Activated CD4-positive, alpha-beta T cell treated with anti-CD3 and anti-CD28 coated beads, Interleukin-2, amount 50 U/mL, for 4 hours (primary cell): ENCODE measurements around the gene PLA1A.
A peak's percentile ranks its signal among the peaks of the same experiment; 100 is the strongest.

ENCODE experiments used
- DNase-seq, 2 experiments: peaks; one replicate each; pipeline ENCODE4 v3.0.0-alpha.2; 2020

PLA1A gene

DNA sequence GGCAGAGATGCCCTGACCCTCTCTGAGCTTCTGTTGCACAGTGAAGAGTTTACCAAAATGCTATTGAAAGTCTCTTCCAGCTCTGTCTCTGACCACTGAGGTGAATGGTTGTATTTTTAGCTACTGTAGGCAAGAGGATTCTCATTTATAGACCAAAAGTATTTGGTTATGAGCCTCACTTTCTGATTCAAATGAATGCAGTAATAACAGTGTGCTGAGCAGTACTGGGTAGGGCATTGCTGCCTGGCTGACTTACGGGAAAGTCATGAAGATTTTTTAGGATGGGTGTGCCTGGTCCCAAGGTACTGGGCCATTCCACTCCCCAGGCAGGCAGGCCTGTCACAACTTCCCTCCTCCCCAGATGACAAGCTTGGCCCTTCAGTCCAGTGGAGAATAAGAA lies 15.5 kb downstream of the PLA1A start:
- no peak for DNase-seq

GRCh38 chr3:119613872-119614271 lies 16.2 kb downstream of the PLA1A start:
- DNase-seq: no peak

- no peak for DNase-seq
These were observed 18.4 kb downstream of the PLA1A start for GRCh38 chr3:119616056-119616455.

DNA sequence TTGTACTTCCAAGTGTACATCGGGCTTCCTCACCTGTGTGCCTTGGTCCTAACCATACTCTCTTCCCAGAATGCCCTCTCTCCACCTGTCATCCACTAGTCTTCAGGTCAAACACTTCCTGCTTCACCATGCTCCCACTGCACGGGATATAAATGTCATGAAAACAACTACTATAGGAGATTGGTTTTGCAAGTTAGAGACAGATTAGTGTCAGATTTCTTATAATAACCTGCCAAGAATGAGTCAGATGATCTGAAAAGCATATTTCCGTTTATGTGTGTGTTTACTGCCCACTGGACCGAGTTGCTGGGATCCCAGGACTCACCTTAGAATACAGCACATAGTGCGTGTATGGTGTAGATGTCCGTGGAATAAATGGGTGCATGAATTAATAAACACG lies 21.4 kb downstream of the PLA1A start:
- no peak for DNase-seq

- no peak for DNase-seq
These were observed 23.2 kb downstream of the PLA1A start for GRCh38 chr3:119620899-119621298.

DNA sequence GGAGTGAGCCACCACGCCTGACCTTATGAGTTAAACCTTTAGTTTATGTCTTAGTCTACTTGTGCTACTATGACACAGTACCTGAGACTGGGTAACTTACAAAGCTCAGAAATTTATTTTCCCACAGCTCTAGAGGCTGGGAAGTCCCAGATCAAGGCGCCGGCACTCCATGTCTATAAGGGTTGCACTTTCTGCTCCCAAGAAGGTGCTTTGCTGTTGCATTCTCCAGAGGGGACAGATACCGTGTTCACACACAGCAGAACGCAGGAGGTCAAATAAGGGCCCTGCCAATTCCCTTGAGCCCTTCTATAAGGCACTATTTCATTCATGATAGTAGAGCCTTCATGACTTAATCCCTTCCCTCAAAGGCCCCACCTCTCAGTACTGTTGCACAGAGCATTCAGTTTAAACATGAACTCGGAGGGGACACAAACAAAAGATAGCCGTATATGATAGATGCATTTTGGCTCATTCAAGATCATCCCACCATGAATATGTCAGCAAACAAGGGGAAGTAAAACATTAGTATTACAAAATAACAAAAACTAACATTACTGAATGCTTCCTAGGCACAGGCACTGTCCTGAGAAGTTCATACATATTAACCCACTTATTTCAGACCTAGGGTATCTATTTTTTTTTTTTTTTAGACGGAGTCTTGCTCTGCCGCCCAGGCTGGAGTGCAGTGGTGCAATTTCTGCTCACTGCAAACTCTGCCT lies 26.5 kb downstream of the PLA1A start:
- no peak for DNase-seq

DNA sequence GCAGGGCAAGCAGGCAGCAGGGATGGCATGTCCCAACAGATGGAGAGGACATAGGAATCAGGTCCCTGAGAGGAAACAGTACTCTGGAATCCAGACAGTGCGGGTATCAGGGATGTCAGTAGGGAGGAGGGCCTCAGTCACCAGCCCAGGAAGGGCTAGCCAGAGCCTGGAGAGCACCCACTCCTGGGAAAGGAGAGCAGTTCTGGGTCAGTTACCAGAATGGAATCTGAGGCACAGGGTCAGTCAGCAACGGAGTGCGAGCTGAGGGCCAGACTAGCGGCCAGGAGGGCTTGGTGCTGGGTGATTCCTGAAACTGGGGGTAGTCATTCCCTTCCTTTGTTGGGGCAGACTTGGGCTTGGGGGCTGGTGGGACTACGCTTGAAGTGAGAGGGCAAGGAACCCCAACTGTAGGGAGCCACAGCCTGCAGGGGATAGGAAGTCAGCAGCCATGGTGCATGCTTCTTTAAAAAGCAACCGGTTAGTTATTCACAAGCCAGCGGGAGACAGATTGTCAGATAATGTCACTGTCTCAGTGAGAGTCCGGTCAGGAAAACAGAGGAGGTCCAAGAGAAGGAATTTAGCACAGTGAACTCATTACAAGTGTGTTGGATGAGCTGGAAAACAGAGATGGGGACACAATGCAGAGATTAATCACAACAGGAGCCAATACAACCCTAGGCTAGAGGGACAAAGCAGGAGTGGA lies 27.9 kb downstream of the PLA1A start:
- DNase-seq: no peak

- no peak for DNase-seq
These were observed 28.5 kb downstream of the PLA1A start for GRCh38 chr3:119626196-119626595.

DNA sequence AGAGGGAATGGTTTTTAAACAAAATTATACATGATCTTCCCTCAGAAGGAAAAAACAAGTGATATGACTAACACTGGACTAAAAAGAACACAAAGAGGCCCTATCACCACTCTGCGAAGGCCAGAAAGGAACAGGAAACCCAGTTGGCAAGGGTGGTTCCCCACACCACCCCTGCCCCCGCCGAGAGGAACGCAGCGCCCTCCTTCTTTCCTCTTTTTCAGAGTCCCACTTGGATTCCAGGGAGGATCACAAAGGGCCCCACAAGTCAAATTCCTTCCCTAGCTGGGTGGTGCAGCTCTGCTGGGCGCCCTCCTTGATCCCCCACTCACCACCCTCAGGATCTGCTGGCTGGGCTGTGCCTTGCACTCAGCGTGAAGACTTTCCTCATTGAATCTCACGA lies 29.8 kb downstream of the PLA1A start:
- peak in 1 of 2 experiments; percentile 2 for DNase-seq

DNA sequence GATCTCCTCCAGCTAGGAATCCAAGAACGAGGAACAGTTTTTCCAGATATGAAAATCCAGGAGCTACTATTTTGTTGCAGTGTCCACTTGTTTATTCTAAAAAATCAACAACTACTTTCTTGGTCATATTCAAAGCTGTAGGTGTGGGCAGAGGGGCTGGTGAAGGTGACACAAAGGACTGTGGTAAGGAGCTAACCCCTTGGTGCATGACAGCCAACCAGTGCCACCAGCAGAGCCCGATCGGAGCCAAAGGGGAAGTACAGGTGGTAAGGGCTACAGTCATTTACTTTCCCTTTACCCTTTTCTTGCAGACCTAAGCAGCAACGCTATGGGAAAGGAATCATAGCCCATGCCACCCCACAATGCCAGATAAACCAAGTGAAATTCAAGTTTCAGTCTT lies 30.7 kb downstream of the PLA1A start:
- no peak for DNase-seq

DNA sequence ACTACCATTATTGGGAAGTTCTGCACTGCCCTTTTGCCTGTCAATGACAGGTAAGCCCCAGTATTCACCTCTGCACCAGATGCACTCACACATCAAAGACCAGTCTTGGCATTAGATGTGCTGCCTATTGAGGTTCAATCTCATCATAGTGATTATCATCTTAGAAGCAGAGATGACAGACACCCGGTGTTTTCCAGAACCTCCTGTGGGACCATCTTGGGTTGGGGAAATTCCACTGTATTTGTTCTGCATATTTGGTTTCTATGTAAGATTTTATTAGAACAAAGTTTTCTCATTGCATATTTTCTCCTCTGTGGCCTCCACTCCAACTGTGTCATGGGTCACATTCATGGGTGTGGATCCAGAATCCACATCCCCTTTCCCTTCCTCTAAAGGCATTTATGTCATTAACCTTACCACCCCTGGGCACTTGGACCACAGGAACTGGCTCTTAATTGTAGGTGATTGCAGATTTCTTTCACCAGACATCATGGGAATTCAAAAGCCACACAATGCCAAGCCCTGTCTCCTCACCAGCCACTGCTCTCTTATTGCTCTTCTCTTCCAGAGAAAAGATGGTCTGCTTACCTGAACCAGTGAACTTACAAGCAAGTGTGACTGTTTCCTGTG lies 31.2 kb downstream of the PLA1A start:
- no peak for DNase-seq

- DNase-seq: no peak
These were observed 32.6 kb downstream of the PLA1A start for GRCh38 chr3:119630128-119630879.

DNA sequence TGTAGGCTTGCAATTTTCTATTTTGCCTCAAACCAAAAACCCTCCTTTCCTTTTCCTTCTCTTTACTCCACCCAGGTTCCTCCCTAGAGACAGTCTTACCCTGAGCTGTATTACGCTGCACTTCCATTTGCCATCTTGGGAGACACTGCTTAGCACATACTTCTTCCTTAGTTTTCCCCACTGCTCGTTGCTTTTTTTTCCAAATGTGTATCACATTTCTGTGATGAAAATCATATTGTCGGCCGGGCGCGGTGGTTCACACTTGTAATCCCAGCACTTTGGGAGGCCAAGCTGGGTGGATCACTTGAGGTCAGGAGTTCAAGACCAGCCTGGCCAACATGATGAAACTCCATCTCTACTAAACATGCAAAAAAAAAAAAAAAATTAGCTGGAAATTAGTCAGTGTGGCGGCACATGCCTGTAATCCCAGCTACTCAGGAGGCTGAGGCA lies 33.2 kb downstream of the PLA1A start:
- no peak for DNase-seq

GRCh38 chr3:119631516-119631915 lies 33.8 kb downstream of the PLA1A start:
- DNase-seq: no peak

GRCh38 chr3:119632216-119632615 lies 34.5 kb downstream of the PLA1A start:
- no peak for DNase-seq

- DNase-seq: no peak
These were observed 35.1 kb downstream of the PLA1A start for GRCh38 chr3:119632829-119633228.

DNA sequence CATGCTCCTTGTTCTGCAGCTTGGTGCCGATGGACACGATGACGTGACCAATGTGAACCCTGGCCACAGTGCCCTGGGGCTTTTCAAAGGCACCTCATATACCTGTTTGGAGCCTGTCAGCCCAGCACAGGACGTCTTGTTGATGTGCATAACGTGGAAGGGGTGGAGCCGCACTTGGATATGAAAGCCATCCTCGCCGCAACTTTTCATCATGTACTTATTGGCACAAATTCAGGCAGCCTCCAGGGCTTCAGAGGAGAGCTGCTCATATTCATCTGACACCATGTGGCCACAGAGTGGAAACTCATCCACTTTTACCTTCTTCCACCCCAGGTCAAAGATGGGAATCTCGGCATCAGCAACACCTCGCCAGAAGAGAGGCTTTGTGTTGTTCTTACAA lies 38.0 kb downstream of the PLA1A start:
- DNase-seq: no peak

- DNase-seq: no peak
These were observed 38.6 kb downstream of the PLA1A start for GRCh38 chr3:119636249-119636648.

DNA sequence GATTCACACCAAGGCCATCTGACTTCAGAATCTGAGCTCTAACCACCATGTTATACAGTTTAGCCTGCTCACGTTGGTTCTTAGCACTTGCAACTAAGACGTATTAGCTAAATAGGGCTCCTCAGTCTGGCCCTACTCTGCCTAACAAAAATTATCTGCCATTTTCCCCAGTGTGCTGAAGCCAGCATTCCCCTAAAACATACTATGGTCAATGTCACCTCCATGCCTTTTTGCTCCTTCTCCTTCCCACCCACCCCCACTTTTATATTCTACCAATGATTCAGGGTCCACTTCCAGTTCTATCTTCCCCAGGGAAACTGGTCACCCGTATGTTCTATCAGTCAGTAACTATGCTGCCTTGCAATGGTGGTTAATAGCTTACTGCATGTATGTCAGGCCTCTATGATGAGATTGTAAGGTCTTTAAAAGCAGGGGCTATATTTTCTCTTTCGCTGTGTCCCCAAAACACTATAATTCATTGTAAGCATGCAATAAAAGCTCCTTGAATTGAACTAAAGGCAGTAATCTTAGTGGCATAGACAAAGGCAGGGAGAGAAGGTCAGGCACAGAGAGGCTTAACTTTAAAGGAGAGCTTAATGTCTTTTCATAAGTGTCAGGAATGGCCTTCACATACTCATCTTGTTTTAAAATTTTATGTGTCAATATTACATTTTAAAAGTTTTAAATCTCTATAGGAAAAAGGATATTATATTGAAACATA lies 39.4 kb downstream of the PLA1A start:
- DNase-seq: no peak

GRCh38 chr3:119637679-119638477 lies 40.2 kb downstream of the PLA1A start:
- DNase-seq: no peak

- DNase-seq: no peak
These were observed 42.0 kb downstream of the PLA1A start for GRCh38 chr3:119639494-119640350.
